IPS-18c (cell line): ENCODE data around the gene CYTL1.
"Not testable (repeated sequence)": the region's sequence is repeated elsewhere in the genome, so short reads cannot be mapped to it uniquely, and the experiment has no call there.

ENCODE experiments used
- H3K4me3 ChIP-seq: 2 replicates; pipeline ENCODE4 v1.7.0; 2013; ENCODE audit warnings: low read depth, mild to moderate bottlenecking, low read length, moderate library complexity; ENCODE audit not compliant: insufficient read depth
- H3K9me3 ChIP-seq: one replicate; pipeline ENCODE4 v1.6.1; 2013; ENCODE audit warnings: mild to moderate bottlenecking, low read length, moderate library complexity; ENCODE audit not compliant: control insufficient read depth, insufficient read depth

Gene CYTL1, protein sequence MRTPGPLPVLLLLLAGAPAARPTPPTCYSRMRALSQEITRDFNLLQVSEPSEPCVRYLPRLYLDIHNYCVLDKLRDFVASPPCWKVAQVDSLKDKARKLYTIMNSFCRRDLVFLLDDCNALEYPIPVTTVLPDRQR

DNA sequence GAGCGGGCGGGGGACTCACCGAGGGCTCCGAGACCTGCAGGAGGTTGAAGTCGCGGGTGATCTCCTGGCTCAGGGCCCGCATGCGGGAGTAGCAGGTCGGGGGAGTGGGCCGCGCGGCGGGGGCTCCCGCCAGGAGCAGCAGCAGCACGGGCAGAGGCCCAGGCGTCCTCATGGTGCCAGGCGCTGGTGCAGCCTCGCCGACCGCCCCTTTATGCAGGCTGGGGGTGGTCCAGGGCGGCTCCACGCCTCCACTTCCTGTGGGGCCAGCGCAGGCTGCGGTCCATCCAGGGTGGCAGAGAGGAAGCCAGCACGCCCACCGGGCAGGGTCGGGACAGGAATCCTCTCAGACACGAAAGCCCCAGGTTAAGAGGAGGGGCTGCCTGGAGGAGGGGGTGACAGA lies at the start of gene CYTL1:
TSS of gene CYTL1 (minus strand) at position 185 of the 400 bp plus-strand sequence. CDS start at position 172, 13 bp downstream.
- Histone ChIP-seq H3K4me3 (peak within 1 kb of the TSS; percentile 22; the same call in 1 of the 2 replicates), H3K9me3 (no peaks in the 10 kb centered on the region)

DNA sequence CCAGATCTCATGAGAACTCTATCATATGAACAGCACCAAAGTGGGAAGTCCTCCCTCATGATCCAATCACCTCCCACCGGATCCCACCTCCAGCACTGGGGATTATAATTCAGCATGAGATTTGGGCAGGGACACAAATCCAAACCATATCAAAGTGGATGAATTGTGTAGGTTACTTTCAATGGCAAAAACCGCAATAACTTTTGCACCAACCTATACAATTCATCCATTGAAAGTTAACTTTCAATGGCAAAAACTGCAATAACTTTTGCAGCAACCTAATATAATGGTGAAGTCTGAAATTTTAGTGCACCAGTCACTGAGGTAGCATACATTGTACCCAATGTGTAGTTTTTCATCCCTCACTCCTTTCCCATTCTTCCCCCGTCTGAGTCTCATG lies 48.6 kb upstream of the CYTL1 start:
- Histone ChIP-seq H3K4me3 (no peak overlapping the region), H3K9me3 (no peaks in the 10 kb centered on the region)

DNA sequence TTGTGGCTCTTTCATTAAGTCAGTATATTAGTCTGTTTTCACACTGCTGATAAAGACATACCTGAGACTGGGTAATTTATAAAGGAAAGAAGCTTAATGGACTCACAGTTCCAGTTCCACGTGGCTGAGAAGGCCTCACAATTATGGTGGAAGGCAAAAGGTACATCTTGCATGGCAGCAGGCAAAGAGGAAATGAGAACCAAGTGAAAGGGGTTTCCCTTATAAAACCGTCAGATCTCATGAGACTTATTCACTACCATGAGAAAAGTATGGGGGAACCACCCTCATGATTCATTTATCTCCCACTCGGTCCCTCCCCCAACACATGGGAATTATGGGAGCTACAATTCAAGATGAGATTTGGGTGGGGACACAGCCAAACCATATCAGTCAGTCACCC lies 47.7 kb upstream of the CYTL1 start:
- H3K4me3 ChIP-seq, H3K9me3 ChIP-seq: not testable (repeated sequence)

DNA sequence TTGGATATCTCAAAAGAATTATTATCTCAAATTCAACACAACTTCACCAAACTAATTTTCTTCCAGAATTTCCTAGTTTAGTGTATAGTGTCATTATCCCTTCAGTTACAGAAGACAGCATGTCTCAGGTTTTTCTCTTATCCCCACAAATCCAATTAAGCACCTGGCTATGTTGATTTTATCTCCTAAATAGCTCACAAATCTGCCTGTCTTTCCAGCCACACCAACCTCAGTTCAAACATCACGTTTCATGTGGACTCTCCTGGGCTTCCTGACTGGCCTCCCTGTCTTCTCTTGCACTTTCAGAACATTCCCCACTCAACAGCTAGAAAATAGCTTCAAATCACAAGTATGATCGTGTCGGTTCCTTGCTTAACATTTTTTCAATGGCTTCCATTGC lies 46.8 kb upstream of the CYTL1 start:
- Histone ChIP-seq H3K9me3 (no peaks in the 10 kb centered on the region), H3K4me3 (no peak overlapping the region)

DNA sequence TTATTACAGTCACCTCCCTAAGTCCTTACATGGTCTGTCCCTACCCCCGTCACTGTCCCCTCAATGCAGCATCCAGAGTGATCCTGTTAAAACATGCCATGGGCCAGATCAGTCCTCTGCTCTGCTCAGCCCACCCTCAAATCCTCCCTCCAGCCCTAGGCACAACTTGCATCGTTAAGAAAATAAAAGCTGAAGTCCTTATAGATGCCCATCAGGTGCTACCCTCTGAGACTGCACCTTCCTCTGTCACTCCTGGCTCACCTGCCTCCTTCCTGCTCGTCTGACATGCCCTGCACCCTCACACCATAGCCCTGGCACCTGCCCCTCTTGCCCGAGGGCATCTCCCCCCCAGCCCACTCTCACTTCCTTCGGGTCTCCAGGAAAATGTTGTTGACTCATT lies 36.2 kb upstream of the CYTL1 start:
- H3K4me3 ChIP-seq: no peak overlapping the region
- H3K9me3 ChIP-seq: peaks cover 4% of the 10 kb centered on the region

DNA sequence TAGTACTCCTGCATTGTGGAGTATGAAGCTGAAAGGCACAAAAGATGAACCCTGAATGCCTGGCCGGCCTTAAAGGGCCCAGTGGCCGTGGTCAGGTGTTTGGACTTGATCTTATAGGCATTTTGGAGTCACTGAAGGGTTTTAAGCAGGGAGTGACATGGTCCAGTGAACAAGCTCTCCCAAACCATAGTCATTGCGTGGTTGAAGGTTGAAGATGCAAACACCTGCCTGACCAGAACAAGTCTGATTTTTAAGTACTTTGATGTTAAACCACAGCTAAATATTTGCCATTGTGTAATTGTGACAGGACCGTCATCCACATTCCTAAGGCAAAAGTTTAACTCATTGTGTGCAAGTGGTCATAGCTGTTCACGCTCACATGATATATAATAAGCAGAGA lies 35.3 kb upstream of the CYTL1 start:
- Histone ChIP-seq H3K9me3 (peaks cover 4% of the 10 kb centered on the region), H3K4me3 (no peak overlapping the region)

DNA sequence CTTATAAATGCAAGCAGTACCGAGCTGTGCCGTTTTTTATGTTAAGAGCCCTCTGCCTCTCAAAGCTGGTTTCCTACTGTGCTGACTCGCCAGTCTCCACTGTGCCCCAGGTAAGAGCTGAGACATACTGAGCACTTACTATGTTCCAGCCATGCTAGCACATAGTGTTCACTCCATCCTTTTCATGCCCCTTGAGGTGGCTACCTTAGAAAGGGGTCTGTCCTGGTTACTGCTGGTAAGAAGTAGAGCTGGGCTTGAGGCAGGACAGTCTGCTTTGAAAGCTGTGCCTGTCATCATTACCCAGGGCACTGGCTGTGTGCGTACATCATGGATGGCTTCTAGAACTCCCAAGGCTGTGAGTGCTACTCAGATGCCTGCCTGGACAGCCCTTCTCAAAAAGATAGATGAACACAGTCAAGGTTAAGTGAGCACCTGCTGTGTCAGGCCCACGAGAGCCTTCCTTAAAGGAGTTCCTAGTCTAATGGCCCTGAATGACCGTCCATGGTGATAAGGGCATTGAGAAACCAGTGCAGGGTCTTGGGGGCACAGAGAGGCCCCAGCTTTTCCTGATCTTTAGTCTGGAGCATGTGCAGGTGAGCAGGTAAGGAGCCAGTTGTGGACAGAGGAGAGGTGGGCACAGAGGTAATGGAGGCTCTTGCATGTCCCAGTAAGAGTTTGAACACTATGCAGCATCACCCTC lies 33.6 kb upstream of the CYTL1 start:
- H3K4me3 ChIP-seq: no peak overlapping the region
- peaks cover 4% of the 10 kb centered on the region for H3K9me3 ChIP-seq

DNA sequence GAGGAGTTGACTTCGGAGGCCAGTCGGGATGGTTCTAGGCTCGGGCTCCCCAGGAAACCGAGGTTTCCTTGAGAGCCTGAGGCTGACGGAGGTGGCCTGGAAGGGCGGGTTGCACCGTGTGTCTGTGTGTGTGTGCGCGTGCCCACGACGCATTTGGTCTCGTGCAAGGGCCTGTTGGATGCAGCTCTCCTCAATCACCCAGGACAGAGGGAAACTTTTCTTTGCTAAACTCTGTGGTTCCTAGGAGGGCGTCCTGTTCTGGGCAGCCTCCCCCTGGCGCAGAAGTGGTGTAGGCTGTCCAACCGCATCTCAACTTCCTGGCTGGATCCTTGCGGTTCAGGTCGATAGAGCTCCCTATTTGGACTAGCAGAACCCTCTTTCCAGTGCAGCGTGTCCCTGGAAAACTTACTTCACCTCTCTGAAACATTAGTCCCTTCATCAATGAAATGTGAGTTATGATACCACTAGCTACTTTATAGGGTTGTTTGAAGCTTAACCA lies 33.0 kb upstream of the CYTL1 start:
- peaks cover 4% of the 10 kb centered on the region for H3K9me3 ChIP-seq
- H3K4me3 ChIP-seq: peak overlapping the region; percentile 73

DNA sequence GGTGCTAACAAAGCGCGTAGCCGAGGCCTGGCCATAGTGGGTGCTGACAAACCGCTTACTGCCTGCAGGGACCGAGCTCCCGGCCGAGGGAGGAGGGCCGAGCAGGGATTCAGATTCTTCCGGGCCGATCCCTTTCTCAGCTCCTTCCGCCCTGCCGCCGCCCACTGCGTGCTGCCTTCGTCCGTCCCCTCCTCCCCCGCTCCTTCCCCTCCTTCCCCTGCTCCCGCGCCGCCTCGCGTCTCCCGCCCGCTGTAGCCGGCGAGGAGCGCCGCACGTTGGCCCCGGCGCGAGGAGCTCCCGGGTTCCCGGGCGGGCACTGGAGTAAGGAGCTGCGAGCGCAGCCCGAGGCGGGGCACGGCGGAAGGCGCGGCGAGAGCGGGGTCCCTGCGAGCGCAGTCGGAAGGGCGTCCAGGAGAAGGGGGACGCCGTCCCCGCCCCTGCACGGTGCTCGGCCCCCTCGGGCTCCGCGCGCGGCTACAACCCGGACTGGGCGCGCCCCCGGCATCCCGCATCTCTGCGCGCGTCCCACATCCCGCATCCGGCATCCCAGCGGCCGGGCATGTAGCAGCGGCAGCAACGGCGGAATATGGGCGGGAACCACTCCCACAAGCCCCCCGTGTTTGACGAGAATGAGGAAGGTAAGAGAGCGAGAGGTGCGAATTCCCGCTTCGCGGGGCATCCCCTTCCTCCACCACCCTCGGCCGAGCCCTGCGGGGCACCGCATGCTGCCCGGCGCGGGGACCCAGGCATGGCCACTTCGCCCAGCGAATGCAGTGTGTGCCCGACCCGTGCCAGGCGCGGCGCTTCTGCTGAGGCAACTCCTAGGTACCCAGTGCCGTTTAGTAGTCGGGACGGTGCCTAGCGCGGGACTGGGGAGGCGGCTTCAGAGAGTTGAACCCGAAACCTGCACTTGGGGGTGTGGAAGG lies 32.3 kb upstream of the CYTL1 start, which contains the start of gene STK32B:
TSS of gene STK32B (plus strand) at position 203 of the 926 bp plus-strand sequence.
- Histone ChIP-seq H3K9me3 (peaks cover 4% of the 10 kb centered on the region), H3K4me3 (peak within 1 kb of the TSS; percentile 73)

DNA sequence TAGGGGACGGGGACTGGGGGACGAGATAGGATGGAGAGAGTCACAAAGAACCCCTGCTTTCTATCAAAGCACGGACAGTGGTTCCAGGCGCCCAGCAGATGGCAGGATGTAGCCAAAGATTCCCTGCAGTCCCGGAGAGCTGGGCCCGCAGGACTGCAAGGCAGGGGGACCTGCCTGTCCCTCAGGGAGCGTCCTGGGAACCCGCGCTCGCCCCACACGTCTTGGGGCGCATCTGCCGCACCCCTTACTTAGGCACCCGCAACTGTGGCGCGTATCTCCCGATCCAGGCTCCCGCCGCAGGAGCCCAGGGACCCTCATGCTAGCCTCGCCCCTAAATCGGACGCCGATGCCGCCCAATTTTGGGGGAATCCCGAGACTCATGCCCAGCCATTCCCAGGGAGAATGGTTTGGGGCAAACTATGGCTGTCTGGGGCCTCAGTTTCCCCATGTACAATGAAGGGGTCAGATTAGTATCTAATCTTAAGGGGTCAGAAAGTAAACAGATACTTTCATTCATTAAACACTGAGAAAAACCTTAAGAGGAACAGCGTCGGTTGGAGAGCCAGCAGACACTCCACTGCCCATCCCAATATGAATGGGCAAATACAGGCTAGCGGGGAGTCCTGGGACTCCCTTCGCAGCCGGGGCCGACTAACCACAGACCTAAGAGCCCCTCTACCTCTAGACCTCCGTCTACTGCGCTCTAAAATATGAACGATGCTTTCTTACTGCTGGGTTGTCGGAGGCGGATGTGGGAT lies 31.4 kb upstream of the CYTL1 start:
- Histone ChIP-seq H3K9me3 (peaks cover 4% of the 10 kb centered on the region), H3K4me3 (peak overlapping the region; percentile 73)

DNA sequence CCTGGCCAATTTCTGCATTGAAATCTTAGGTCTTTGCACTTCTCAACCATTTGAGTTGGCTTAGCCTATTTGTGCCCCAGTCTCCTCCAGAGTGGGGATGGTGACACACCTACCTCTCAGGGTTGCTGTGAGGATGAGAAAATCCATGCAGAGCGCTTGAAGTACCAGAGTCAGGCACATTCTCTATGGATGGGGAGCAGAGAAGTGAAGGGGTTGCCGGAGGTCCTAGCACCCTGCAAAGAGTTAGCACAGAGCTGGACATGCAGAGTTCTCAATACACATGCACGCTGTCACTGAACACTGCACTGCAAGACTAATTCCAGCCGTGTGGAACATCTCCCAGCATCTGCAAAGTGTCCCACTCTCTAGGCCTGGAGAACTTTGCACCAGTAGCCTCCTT lies 29.5 kb upstream of the CYTL1 start:
- H3K4me3 ChIP-seq: no peak overlapping the region
- peaks cover 4% of the 10 kb centered on the region for H3K9me3 ChIP-seq

DNA sequence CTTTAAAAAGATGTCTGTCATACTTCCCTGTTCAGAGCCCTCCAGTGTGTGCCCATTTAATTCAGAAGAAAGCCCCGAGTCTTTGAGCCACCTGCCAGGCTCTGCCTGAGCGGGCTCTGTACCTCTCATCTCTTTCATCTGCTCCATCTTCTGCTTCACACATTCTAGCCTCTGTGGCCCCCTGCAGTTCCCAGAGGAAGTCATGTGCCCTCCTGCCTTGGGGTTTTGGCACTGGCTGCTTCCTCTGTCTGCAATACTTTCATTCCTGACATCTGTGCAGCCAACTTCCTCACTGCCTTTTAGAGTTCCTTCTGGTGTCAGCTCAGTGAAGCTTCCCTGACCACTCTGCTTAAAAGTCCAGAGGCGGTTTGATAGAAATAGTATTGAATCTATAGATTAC lies 25.8 kb upstream of the CYTL1 start:
- H3K4me3 ChIP-seq: no peak overlapping the region
- no peaks in the 10 kb centered on the region for H3K9me3 ChIP-seq

DNA sequence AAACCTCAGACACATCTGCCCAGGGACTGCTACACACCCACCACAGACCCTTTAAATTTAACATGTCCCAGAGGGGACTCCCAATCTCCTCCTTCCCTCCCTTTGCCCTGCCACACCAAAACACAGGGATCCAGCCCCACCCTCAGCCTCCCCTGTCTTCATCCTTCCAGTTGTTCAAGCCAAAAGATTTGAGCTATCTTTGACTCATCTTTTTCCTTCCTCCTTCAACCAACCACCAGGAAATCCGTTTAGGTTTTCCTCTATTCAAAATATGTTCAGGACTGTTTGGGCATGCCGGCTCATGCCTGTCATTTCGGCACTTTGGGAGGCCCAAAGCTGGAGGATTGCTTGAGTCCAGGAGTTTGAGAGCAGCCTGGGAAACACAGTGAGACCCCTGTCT lies 25.1 kb upstream of the CYTL1 start:
- no peak overlapping the region for H3K4me3 ChIP-seq
- no peaks in the 10 kb centered on the region for H3K9me3 ChIP-seq

DNA sequence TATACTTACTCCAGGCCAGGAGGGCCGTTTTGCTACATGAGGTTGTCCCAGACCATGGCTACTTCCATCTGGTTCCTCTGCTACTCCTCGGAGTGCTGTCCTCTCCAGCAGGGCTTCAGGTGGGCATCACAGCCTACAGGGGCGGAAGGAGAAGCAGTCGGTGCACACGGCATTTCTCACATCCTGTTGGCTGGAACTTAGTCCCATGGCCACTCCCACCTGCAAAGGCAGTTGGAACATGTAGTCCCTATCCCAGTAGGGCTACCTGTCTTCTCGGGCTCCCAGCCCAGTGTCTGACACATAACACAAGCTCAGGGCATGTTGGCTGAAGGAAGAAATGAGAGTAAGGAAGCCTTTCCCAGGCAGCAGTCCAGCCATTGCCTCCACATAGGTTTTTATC lies 24.3 kb upstream of the CYTL1 start:
- H3K9me3 ChIP-seq: no peaks in the 10 kb centered on the region
- H3K4me3 ChIP-seq: no peak overlapping the region

DNA sequence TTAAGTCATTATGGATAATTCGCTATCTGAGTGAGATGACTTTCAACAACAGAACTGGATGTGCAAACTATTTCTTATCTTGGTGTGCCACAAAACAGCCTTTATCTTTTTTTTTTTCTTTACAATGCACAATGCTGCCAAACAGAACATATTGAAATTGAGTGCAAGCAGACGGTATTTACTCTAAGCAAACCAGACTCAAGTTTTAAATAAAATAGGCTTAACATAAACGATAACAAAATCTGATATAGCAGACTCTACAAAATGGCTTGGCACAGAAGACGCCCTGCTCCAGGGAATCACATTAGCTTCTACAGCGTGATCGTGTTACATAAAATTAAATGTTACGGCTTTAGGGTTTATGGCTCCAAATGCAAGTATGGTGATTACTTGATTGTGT lies 22.4 kb upstream of the CYTL1 start:
- Histone ChIP-seq H3K4me3 (no peak overlapping the region), H3K9me3 (no peaks in the 10 kb centered on the region)

DNA sequence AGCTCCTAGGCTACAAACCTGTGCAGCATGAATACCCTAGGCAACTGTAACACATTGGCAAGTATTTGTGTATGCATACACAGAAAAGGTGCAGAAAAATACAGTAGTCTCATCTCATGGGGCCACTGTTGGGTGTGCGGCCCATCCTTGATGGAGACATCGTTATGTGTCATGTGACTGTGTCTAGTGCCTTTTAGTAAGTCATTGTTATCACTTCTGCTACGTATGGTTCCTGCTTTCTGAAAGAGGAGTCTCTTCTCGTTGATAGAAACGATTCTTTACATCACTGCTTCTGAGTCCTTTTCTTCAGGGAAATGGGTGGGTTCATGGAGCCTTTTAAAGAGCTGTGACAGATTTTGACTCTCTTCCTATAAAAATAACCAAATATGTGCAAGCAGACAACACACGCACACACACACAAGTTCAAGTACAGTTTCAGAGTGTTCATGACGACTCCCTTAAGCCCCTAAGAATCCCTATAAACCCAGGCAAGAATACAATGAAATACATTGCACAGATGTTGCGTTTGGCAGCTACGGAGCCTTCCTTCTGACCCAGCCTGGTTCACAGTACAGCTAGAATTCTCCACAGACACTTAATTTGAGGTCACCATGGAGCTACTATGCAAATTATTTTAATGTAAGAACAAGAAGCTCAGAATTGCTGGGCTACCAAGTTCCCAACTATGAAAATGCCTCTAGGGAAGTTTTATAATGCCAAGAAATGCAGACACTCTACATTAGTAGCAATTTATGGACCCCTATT lies 21.8 kb upstream of the CYTL1 start:
- Histone ChIP-seq H3K4me3 (no peak overlapping the region; the same call in 1 of the 2 replicates), H3K9me3 (no peaks in the 10 kb centered on the region)
